Muscle layer of colon (tissue), 2 donors: ENCODE data around the gene S100A3.
"Not testable (repeated sequence)": the region's sequence is repeated elsewhere in the genome, so short reads cannot be mapped to it uniquely, and the experiment has no call there.

Experiments used
- H3K27ac ChIP-seq: one replicate; pipeline ENCODE4 v1.7.0; 2013; ENCODE audit warnings: low read depth, mild to moderate bottlenecking, low read length, moderate library complexity
- H3K27me3 ChIP-seq, 2 donors: one replicate each; pipeline ENCODE4 v1.7.0; 2013; ENCODE audit warnings: low read length in 2 of 2, mild to moderate bottlenecking in 2 of 2; ENCODE audit not compliant: insufficient read depth in 2 of 2, control insufficient read depth in 1 of 2
- H3K36me3 ChIP-seq: one replicate; pipeline ENCODE4 v1.7.0; 2013; ENCODE audit warnings: mild to moderate bottlenecking, low read length; ENCODE audit not compliant: insufficient read depth
- H3K4me1 ChIP-seq: one replicate; pipeline ENCODE4 v1.7.0; 2013; ENCODE audit warnings: mild to moderate bottlenecking, low read length; ENCODE audit not compliant: insufficient read depth
- H3K4me3 ChIP-seq, 2 donors: one replicate each; pipeline ENCODE4 v1.7.0; 2013; ENCODE audit warnings: low read length in 2 of 2, low read depth in 1 of 2, mild to moderate bottlenecking in 1 of 2, moderate library complexity in 1 of 2
- H3K9ac ChIP-seq: one replicate; pipeline ENCODE4 v1.7.0; 2013; ENCODE audit warnings: low read length
- H3K9me3 ChIP-seq: one replicate; pipeline ENCODE4 v1.7.0; 2013; ENCODE audit warnings: mild to moderate bottlenecking, low read length
- donor health status: abdominal sarcoma.
- donor health status: Adenocarcinoma of cecum.

S100A3 gene, protein sequence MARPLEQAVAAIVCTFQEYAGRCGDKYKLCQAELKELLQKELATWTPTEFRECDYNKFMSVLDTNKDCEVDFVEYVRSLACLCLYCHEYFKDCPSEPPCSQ

DNA sequence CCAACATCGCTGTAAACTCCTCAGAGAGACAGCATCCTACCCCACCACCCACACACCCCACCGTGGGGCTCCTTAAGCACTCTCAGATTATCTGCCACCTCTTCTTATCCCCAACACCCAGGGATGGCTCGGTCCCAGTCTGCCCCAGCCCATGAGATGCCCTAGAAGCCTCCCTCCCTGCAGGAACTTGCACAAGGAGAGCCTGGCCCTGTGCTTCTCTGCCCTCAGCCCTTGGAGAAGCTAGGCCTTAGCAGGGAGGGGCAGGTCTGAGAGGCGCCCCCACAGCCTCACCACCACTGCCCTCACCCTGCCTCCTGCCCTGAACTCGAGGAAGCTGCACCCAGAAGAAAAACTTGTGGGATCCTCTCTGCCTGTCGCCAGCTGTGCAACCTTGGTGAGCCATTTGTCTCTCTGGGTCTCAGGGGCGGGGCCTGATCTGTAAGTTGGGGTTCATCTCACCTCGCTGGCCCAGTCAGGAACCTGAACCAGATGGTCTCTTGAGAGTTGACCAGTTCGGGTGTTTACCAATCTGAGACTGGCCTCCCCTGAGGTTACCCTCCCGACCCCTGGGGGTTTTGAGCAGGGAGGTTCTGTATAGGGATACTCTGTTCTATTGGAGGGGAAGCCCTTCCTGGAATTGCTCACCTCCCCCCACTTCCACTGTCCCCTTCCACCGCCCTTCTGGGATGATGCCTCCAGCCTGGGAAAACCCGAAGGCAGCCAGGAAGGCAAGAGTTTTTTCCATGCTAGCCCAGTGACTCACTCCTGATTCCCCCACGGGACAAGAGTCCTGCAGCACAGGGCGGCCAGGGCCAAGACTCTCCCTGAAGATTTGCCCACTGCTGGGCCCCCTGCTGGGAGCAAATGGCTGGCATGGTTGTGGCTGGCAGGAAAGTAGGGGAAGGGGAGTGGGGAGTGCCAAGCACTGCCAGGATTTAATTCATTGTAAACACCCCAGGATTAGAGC is at the start of gene S100A3:
Gene S100A3 (minus strand): TSS at position 537 of the 967 bp plus-strand sequence. CDS start 773 bp downstream, outside the sequence.
- H3K36me3 ChIP-seq, result peaks cover 4% of the 10 kb centered on the region
- H3K4me1 ChIP-seq, result peaks cover 70% of the 10 kb centered on the region
- no peaks in the 10 kb centered on the region for H3K27me3 ChIP-seq
- H3K9me3 ChIP-seq, result no peaks in the 10 kb centered on the region
- H3K4me3 ChIP-seq, result peak within 1 kb of the TSS in 1 of 2 donors; percentile 29
- H3K9ac ChIP-seq, result no peak within 1 kb of the TSS
- no peak within 1 kb of the TSS for H3K27ac ChIP-seq

DNA sequence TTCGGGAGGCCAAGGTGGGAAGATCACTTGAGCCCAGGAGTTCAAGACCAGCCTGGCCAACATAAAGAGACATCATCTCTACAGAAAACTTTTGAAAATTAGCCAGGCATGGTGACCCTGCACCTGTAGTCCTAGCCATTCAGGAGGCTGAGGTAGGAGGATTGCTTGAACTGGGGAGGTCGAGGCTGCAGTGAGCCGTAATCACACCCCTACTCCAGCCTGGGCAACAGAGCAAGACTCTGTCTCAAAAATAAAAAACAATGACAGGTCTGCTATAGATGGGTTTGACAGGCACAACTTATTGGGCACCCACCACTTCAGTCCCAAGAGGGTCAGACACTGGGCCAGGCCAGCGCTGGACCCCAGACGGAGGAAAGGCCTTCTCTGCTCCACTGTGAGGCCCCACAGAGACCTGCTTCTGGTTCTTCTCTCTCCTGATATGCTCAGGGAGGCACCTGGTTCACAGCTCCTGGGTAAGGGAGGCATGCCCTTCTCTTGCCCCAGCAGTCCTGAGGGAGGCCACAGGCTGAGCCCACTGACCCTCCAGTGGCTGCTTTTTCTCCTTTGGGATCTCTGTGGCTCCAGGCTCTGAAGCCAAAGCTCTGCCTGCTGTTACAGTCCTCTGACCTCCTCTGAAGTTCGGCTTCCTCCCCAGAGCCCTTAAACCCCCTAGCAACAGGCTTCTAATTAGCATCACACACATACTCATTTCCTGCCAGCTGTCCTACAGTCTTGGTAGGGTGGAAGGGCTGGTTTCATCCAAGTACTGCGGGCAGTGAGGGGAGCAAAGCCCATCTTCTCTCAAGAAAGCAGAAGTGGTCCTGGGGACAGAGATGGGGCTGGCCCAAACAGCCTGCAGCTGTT is 49.5 kb upstream of the S100A3 start:
- Histone ChIP-seq H3K27me3 (no peaks in the 10 kb centered on the region), H3K9me3 (no peaks in the 10 kb centered on the region), H3K4me1 (no peaks in the 10 kb centered on the region), H3K36me3 (no peaks in the 10 kb centered on the region), H3K4me3 (no peak overlapping the region), H3K27ac (no peak overlapping the region), H3K9ac (no peak overlapping the region)

DNA sequence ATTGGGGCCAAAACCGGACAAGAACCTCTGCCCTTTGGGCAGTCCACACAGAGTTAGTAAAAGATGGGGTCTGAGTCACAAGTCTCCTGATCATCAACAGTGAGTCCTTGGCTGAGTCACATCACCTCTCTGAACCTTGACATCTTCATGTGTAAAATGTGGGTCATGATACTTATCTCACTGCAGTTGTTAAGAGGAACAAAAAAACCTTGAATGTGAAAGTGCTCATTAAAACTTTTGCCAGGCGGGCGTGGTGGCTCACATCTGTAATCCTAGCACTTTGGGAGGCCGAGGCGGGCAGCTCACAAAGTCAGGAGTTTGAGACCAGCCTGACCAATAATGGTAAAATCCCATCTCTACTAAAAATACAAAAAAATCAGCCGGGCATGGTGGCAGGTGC is 48.1 kb upstream of the S100A3 start:
- Histone ChIP-seq H3K9ac (no peak overlapping the region), H3K27me3 (no peaks in the 10 kb centered on the region), H3K4me1 (no peaks in the 10 kb centered on the region), H3K36me3 (no peaks in the 10 kb centered on the region), H3K27ac (no peak overlapping the region), H3K9me3 (no peaks in the 10 kb centered on the region), H3K4me3 (no peak overlapping the region)

DNA sequence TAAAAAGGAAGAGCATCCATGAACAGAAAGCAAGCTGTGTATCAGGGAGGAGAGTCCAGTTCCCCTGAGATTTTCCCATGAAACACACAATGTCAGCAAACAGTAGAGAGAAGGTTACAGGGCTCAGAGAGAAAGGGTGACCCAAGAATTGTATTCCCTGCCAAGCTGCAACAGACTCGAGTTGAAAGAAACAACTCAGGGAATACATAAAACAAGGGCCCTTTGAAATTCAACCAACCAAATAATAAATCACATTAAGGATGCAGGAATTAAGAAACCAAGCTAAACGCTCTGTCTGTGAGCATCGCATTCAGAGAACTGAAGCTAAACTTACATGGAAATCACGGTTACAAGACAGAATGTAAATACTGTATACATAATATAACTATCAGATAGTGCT is 43.7 kb upstream of the S100A3 start:
- Histone ChIP-seq H3K36me3 (no peaks in the 10 kb centered on the region), H3K9me3 (no peaks in the 10 kb centered on the region), H3K4me1 (no peaks in the 10 kb centered on the region), H3K9ac (no peak overlapping the region), H3K27me3 (no peaks in the 10 kb centered on the region), H3K27ac (no peak overlapping the region), H3K4me3 (no peak overlapping the region)

DNA sequence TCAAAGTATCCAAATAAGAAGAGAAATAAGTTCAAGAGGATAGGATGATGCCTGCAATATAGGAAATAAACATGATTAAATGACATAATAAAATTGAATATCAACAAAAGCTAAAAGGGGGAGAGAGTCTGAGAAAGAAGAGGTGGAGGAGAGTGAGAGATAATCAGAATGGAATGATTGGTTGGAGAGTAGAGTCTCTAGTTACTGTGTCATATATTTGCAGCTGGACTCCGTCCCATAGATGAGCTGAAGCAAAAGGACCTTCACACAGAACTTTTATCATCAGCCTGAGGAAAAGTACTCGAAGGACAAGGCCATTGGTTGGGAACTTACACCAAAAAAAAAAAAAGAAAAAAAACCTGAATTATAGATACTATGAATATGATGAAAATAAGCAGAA is 39.4 kb upstream of the S100A3 start:
- H3K9me3 ChIP-seq, result no peaks in the 10 kb centered on the region
- no peak overlapping the region for H3K27ac ChIP-seq
- no peaks in the 10 kb centered on the region for H3K36me3 ChIP-seq
- no peaks in the 10 kb centered on the region for H3K27me3 ChIP-seq
- no peak overlapping the region for H3K9ac ChIP-seq
- H3K4me3 ChIP-seq, result no peak overlapping the region
- H3K4me1 ChIP-seq, result no peaks in the 10 kb centered on the region

DNA sequence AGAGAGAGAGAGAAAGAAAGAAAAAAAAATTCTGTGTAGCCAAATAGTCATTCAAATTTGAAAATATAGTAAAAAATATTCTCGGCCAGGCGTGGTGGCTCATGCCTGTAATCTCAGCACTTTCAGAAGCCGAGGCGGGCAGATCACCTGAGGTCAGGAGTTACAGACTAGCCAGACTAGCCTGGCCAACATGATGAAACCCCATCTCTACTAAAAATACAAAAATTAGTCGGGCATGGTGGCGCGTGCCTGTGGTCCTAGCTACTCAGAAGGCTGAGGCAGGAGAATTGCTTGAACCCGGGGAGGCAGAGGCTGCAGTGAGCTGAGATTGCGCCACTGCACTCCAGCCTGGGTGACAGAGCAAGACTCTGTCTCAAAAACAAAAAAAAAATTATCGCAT is 39.0 kb upstream of the S100A3 start:
- H3K36me3 ChIP-seq, H3K4me1 ChIP-seq, H3K27me3 ChIP-seq, H3K27ac ChIP-seq, H3K9me3 ChIP-seq, H3K4me3 ChIP-seq, H3K9ac ChIP-seq: not testable (repeated sequence)

DNA sequence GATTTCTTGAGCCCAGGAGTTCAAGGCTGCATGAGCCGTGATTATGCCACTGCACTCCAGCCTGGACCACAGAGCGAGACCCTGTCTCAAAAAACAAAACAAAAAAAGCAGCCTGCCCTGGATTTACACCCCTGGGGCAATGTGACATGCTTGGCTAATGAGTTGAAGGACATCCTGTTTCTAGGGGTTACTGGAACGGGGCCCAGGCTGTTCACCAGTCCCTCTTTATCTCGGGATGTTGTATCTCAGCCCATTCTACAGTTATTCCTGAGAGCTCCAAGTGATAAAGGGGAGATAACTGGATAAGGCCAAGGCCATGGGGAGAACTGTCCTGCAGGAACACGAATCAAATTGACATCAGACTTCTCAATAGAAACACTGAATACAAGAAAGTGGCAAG is 38.3 kb upstream of the S100A3 start:
- Histone ChIP-seq H3K36me3 (no peaks in the 10 kb centered on the region), H3K4me1 (no peaks in the 10 kb centered on the region), H3K9ac (no peak overlapping the region), H3K9me3 (no peaks in the 10 kb centered on the region), H3K4me3 (no peak overlapping the region), H3K27me3 (no peaks in the 10 kb centered on the region), H3K27ac (no peak overlapping the region)

DNA sequence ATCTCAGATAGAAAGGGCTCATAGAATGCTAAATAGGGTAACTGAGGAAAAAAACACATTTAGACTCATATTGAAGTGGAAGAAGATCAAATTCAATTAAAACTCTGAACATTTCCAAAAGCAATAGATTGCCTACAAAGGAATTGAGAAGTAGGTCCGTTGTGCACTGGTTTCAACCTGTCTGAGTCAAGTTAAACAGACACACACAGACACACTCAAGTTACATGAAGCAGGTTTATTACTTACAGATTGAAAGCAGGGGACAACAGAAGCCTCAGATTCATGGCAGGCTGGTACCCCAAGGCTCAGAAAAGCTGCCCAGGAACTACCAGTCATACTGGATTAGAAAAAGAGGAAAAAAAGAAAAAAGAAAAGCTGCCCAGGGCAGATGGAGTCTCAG is 37.3 kb upstream of the S100A3 start:
- no peaks in the 10 kb centered on the region for H3K9me3 ChIP-seq
- H3K27me3 ChIP-seq, result no peaks in the 10 kb centered on the region
- no peak overlapping the region for H3K9ac ChIP-seq
- no peak overlapping the region for H3K4me3 ChIP-seq
- H3K36me3 ChIP-seq, result no peaks in the 10 kb centered on the region
- no peak overlapping the region for H3K27ac ChIP-seq
- no peaks in the 10 kb centered on the region for H3K4me1 ChIP-seq

DNA sequence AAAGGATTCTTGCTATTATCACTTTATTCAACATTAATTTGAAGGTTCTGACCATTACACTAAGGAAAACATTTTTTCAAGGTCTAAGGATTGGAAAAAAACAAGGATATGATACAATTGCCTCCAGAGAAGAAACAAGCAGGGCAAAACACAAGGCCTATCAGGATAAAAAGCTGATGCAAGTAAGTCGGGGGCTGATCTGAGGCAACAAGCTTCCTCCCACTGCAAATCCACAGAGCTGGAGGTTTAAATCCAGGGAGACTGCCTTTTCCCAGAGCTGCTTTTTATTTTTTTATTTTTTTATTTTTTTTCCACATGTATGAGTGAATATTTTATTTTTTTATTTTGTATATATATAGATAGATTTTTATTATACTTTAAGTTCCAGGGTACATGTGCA is 35.9 kb upstream of the S100A3 start:
- H3K9me3 ChIP-seq, result no peaks in the 10 kb centered on the region
- no peak overlapping the region for H3K9ac ChIP-seq
- no peaks in the 10 kb centered on the region for H3K4me1 ChIP-seq
- H3K4me3 ChIP-seq, result no peak overlapping the region
- no peak overlapping the region for H3K27ac ChIP-seq
- H3K27me3 ChIP-seq, result no peaks in the 10 kb centered on the region
- no peaks in the 10 kb centered on the region for H3K36me3 ChIP-seq

DNA sequence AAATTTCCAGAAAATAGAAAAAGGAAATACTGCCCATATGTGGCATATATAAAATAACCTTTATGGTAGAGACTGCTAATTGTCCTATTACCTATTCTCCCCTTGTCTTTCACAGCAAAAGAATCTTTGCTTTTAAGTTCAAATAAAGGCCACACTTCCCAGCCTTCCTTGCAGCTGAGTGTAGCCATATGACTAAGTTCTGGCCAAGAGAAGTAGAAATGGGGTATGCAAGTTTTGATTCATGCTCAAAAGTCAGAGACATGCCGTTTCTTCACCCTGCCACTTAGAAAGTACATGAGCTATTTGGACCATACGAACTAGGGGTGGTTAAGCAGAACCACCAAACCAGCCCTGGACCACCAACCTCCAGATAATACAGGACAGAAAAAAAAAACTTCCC is 34.9 kb upstream of the S100A3 start:
- no peaks in the 10 kb centered on the region for H3K27me3 ChIP-seq
- H3K4me3 ChIP-seq, result no peak overlapping the region
- H3K36me3 ChIP-seq, result no peaks in the 10 kb centered on the region
- H3K27ac ChIP-seq, result no peak overlapping the region
- no peak overlapping the region for H3K9ac ChIP-seq
- no peaks in the 10 kb centered on the region for H3K9me3 ChIP-seq
- H3K4me1 ChIP-seq, result no peaks in the 10 kb centered on the region

DNA sequence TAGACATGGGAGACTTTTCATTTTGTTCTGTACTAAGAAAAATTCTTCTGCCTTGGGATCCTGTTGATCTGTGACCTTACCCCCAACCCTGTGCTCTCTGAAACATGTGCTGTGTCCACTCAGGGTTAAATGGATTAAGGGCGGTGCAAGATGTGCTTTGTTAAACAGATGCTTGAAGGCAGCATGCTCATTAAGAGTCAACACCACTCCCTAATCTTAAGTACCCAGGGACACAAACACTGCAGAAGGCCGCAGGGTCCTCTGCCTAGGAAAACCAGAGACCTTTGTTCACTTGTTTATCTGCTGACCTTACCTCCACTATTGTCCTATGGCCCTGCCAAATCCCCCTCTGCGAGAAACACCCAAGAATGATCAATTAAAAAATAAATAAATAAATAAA is 34.5 kb upstream of the S100A3 start:
- H3K27ac ChIP-seq, H3K36me3 ChIP-seq, H3K27me3 ChIP-seq, H3K4me1 ChIP-seq, H3K4me3 ChIP-seq, H3K9me3 ChIP-seq, H3K9ac ChIP-seq: not testable (repeated sequence)
